Cerebellar nuclear complex (tissue), 1 donor: ENCODE data around the gene TRAF1.
"Not testable (repeated sequence)": the region's sequence is repeated elsewhere in the genome, so short reads cannot be mapped to it uniquely, and the experiment has no call there.

ENCODE experiments used
- DNase-seq, 2 experiments: peaks; one replicate each; lab custom pipeline; 2025; lab: John Stamatoyannopoulos, UW

The TRAF1 gene

GRCh38 chr9:120926397-120926928, at the start of gene TRAF1:
TRAF1 (minus strand) TSS chr9:120926796; CDS start chr9:120926075, 721 bp downstream.
- DNase-seq = no peak

- DNase-seq = no peak
Observed at GRCh38 chr9:120974921-120975320, 48.3 kb upstream of the TRAF1 start.

GRCh38 chr9:120974181-120974580, 47.6 kb upstream of the TRAF1 start:
- DNase-seq = no peak

GRCh38 chr9:120971938-120972337, 45.3 kb upstream of the TRAF1 start:
- no peak for DNase-seq

GRCh38 chr9:120971471-120971870, 44.9 kb upstream of the TRAF1 start:
- DNase-seq = not testable (repeated sequence)

GRCh38 chr9:120970244-120970643, 43.6 kb upstream of the TRAF1 start:
- DNase-seq = no peak

- no peak for DNase-seq
Observed at GRCh38 chr9:120966013-120966369, 39.4 kb upstream of the TRAF1 start.

- DNase-seq = no peak
Observed at GRCh38 chr9:120965344-120966012, 38.9 kb upstream of the TRAF1 start.

- no peak for DNase-seq
Observed at GRCh38 chr9:120961936-120962335, 35.3 kb upstream of the TRAF1 start.

GRCh38 chr9:120960001-120960400, 33.4 kb upstream of the TRAF1 start:
- DNase-seq = no peak

- DNase-seq = no peak
Observed at GRCh38 chr9:120956862-120957261, 30.3 kb upstream of the TRAF1 start.

- no peak for DNase-seq
Observed at GRCh38 chr9:120951960-120952618, 25.5 kb upstream of the TRAF1 start.

GRCh38 chr9:120950421-120951388, 24.1 kb upstream of the TRAF1 start:
- no peak for DNase-seq

GRCh38 chr9:120949290-120949689, 22.7 kb upstream of the TRAF1 start:
- no peak for DNase-seq

GRCh38 chr9:120948824-120949223, 22.2 kb upstream of the TRAF1 start:
- no peak for DNase-seq

- DNase-seq = no peak
Observed at GRCh38 chr9:120947222-120947621, 20.6 kb upstream of the TRAF1 start.

GRCh38 chr9:120946259-120946658, 19.7 kb upstream of the TRAF1 start:
- no peak for DNase-seq

- no peak for DNase-seq
Observed at GRCh38 chr9:120944948-120945347, 18.4 kb upstream of the TRAF1 start.

- DNase-seq = no peak
Observed at GRCh38 chr9:120944434-120944843, 17.8 kb upstream of the TRAF1 start.

- DNase-seq = no peak
Observed at GRCh38 chr9:120942186-120943001, 15.8 kb upstream of the TRAF1 start.

- DNase-seq = no peak
Observed at GRCh38 chr9:120941046-120941770, 14.6 kb upstream of the TRAF1 start.
